ENCODE measurements around the gene ANKS1A. TPM values are rescaled to one million over a fixed set of nuclear protein-coding genes. Genes with fewer than 3 reads are reported as not detected.

Gene ANKS1A
- total RNA-seq, 1 experiment from 2014 or later = 24.0 TPM

DNA sequence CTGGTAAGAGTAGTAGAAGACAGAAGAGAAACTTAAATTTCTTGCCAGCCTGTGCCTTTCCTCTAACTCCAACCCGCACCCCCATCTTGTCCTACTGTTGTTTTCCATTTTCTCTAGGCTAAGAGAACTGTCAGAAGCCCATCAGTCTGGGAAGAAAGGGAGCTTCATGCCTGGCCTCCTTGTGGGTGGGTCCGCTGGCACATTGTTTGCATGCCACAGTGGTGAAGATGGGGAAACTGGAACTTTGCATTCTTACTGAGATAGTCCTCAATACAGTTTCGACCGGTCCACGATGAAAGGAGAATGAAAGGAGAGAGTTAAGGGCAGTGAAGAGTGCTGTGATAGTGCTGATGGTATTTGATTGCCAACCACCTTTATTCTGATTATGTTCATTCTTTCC lies 149.0 kb downstream of the ANKS1A start:
- H3K9me3 Mint-ChIP-seq (ENCODE audit: unreplicated experiment) = no peaks in the 10 kb centered on the region
- no peaks in the 10 kb centered on the region for H3K27me3 Mint-ChIP-seq (ENCODE audit: insufficient read depth, unreplicated experiment)
- intact Hi-C loops (cut with micrococcal nuclease; ENCODE audit: unreplicated experiment) = no loop called here
- BruUV-seq (replicated peaks) = no TSS peak
- TF ChIP-seq, protein P1, sequence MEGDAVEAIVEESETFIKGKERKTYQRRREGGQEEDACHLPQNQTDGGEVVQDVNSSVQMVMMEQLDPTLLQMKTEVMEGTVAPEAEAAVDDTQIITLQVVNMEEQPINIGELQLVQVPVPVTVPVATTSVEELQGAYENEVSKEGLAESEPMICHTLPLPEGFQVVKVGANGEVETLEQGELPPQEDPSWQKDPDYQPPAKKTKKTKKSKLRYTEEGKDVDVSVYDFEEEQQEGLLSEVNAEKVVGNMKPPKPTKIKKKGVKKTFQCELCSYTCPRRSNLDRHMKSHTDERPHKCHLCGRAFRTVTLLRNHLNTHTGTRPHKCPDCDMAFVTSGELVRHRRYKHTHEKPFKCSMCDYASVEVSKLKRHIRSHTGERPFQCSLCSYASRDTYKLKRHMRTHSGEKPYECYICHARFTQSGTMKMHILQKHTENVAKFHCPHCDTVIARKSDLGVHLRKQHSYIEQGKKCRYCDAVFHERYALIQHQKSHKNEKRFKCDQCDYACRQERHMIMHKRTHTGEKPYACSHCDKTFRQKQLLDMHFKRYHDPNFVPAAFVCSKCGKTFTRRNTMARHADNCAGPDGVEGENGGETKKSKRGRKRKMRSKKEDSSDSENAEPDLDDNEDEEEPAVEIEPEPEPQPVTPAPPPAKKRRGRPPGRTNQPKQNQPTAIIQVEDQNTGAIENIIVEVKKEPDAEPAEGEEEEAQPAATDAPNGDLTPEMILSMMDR (IDR thresholded peaks at IDR 0.05; ENCODE audit: insufficient read depth in 1 of 2, low read depth in 1 of 2, low read length in 1 of 2, severe bottlenecking in 1 of 2, unreplicated experiment in 1 of 2) = no peak
- no peak overlapping the region for H3K27ac Mint-ChIP-seq (ENCODE audit: unreplicated experiment)
- no peak for DNase-seq
- no peak overlapping the region for H3K4me3 ChIP-seq (ENCODE audit: low read depth, low read length)
- CTCF ChIA-PET = no interaction called here
- H3K4me1 Mint-ChIP-seq (ENCODE audit: low read depth, unreplicated experiment) = peaks cover 10% of the 10 kb centered on the region
- peaks cover 9% of the 10 kb centered on the region for H3K36me3 Mint-ChIP-seq (ENCODE audit: insufficient read depth, unreplicated experiment)
- no peaks in the 10 kb centered on the region for H3K4me1 ChIP-seq
- H3K4me3 Mint-ChIP-seq (ENCODE audit: unreplicated experiment) = no peak overlapping the region
- no peaks in the 10 kb centered on the region for H3K9me3 ChIP-seq
- no peaks in the 10 kb centered on the region for H3K27me3 ChIP-seq (replicated peaks; ENCODE audit: control insufficient read depth, insufficient read depth, low read length)
- no peaks in the 10 kb centered on the region; the same call in 1 of the 2 replicates for H3K36me3 ChIP-seq (ENCODE audit: control insufficient read depth, insufficient read depth, low read length)
- POLR2A ChIA-PET = no interaction called here

DNA sequence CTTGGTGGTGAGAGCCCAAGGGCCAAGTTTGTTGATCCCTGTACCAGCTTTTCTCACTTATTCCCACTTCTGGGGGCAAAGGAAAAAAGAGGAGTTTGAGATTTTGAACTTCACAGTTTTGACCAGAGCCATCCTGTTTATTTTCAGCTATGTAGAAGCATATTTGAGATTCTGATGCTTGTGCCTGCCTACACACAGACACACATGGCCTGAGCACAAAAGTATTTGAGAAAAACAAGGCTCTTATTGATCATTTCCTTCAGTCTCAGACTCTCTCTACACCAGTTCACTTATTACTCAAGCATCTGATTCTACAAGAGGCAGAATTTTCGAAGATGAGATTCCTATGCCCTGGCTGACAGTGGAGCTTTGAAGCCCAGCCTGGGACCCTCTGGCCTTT lies 151.3 kb downstream of the ANKS1A start:
- intact Hi-C loops (cut with micrococcal nuclease; ENCODE audit: unreplicated experiment) = no loop called here
- Histone ChIP-seq H3K36me3 (ENCODE audit: control insufficient read depth, insufficient read depth, low read length) (no peaks in the 10 kb centered on the region), H3K4me1 (no peaks in the 10 kb centered on the region), H3K4me3 (ENCODE audit: low read depth, low read length) (no peak overlapping the region), H3K27me3 (replicated peaks; ENCODE audit: control insufficient read depth, insufficient read depth, low read length) (no peaks in the 10 kb centered on the region), H3K9me3 (no peaks in the 10 kb centered on the region)
- DNase-seq = no peak
- Mint-ChIP-seq H3K9me3 (ENCODE audit: unreplicated experiment) (no peaks in the 10 kb centered on the region), H3K36me3 (ENCODE audit: insufficient read depth, unreplicated experiment) (peaks cover 21% of the 10 kb centered on the region), H3K4me3 (ENCODE audit: unreplicated experiment) (no peak overlapping the region), H3K27me3 (ENCODE audit: insufficient read depth, unreplicated experiment) (no peaks in the 10 kb centered on the region), H3K4me1 (ENCODE audit: low read depth, unreplicated experiment) (peaks cover 10% of the 10 kb centered on the region), H3K27ac (ENCODE audit: unreplicated experiment) (no peak overlapping the region)
- no TSS peak for BruUV-seq (replicated peaks)
- ChIA-PET POLR2A (no interaction called here), CTCF (no interaction called here)
- TF ChIP-seq, protein P1 (IDR thresholded peaks at IDR 0.05; ENCODE audit: insufficient read depth in 1 of 2, low read depth in 1 of 2, low read length in 1 of 2, severe bottlenecking in 1 of 2, unreplicated experiment in 1 of 2) = no peak

DNA sequence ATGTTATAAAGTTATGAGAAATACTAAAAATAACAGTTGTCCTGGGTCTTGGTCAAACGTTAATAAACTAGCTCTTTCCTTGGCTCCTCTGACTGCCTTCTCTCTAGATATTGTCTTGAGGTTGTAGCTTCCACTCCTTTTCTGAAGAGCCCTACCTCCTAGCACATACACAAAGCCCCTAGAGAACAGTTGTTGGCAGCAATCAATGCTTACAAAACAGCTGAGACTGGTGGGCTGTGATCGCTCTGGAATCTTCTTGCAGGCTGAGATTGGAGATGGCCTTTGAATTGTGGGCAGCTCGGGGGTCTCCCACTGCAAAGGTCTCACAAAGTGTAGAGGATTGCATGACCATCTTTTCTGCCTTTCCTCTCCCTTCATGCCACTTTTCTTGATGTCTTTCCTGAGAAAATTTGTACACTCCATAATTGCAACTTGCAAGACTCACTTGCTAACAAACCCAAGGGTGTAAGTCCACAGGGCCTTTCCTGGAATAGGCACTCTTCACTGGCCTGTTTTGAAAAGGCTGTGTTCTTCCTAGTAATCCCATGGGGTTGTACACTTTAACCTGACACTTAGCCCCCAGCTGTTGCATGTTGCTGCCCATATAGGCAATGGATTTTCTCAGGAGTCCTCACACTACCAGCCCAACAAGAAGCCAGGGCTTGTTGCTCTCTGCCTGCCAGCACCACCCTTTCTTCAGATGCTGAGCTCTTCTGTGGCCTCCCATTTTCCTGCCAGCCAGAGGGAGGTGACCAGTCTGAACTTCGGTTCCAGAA lies 152.2 kb downstream of the ANKS1A start:
- H3K27ac Mint-ChIP-seq (ENCODE audit: unreplicated experiment) = no peak overlapping the region
- POLR2A ChIA-PET = no interaction called here

More for the DNA sequence above, 152.2 kb downstream of the ANKS1A start:
- Histone ChIP-seq H3K4me3 (ENCODE audit: low read depth, low read length) (no peak overlapping the region), H3K4me1 (no peaks in the 10 kb centered on the region), H3K9me3 (no peaks in the 10 kb centered on the region), H3K36me3 (ENCODE audit: control insufficient read depth, insufficient read depth, low read length) (no peaks in the 10 kb centered on the region), H3K27me3 (replicated peaks; ENCODE audit: control insufficient read depth, insufficient read depth, low read length) (no peaks in the 10 kb centered on the region)
- CTCF ChIA-PET = no interaction called here
- TF ChIP-seq, protein P1 (IDR thresholded peaks at IDR 0.05; ENCODE audit: insufficient read depth in 1 of 2, low read depth in 1 of 2, low read length in 1 of 2, severe bottlenecking in 1 of 2, unreplicated experiment in 1 of 2) = no peak
- H3K4me1 Mint-ChIP-seq (ENCODE audit: low read depth, unreplicated experiment) = peaks cover 13% of the 10 kb centered on the region
- H3K9me3 Mint-ChIP-seq (ENCODE audit: unreplicated experiment) = no peaks in the 10 kb centered on the region
- H3K27me3 Mint-ChIP-seq (ENCODE audit: insufficient read depth, unreplicated experiment) = no peaks in the 10 kb centered on the region
- H3K36me3 Mint-ChIP-seq (ENCODE audit: insufficient read depth, unreplicated experiment) = peaks cover 21% of the 10 kb centered on the region
- DNase-seq = no peak
- no peak overlapping the region for H3K4me3 Mint-ChIP-seq (ENCODE audit: unreplicated experiment)
- intact Hi-C loops (cut with micrococcal nuclease; ENCODE audit: unreplicated experiment) = no loop called here
- BruUV-seq (replicated peaks) = no TSS peak
